Stimulated activated CD4-positive, alpha-beta T cell treated with anti-CD3 and anti-CD28 coated beads, TNF-alpha, amount 100 ng/mL, for 1 hour (primary cell): ENCODE measurements around the gene RP2.

Source experiments
- DNase-seq, 3 donors: peaks; one replicate each; pipeline ENCODE4 v3.0.0-alpha.2; 2020; ENCODE audit warnings: low read depth in 3 of 3, low spot score in 1 of 3

RP2 gene

DNA sequence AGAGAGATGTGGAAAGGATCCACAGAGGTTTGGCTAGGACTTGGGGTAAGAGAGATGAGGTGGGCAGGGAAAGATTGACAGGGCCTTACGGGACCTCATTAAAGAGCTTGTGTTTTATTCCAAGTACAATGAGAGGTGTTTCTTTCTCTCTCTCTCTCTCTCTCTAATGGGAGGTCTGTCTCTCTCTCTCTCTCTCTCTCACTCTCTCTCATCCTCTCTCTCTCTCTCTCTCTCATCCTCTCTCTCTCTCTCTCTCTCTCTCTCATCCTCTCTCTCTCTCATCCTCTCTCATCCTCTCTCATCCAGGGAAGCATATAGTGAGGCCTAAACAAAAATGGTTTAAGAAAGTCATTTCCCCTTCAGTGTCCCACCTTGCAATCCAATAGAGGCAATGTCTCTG is 80.8 kb downstream of the RP2 start:
- DNase-seq, result no peak

DNA sequence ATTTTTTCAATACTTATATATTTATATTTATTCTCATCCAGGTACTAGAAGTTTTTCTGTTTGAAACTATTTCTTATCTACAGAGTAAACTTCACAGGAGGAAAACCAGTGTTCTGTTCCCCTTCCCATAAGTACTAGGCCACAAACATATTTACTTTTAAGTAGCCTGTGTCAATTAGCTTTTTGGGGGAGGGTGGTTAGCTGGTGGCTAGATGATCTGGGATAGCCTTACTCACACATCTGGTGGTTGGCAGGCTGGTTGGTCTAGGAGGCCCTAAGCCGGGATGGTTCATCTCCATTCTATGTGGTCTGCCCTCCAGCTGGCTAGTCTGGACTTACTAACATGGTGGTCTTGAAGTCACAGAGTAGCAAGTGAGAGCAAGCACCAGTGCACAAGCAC is 81.6 kb downstream of the RP2 start:
- no peak for DNase-seq

DNA sequence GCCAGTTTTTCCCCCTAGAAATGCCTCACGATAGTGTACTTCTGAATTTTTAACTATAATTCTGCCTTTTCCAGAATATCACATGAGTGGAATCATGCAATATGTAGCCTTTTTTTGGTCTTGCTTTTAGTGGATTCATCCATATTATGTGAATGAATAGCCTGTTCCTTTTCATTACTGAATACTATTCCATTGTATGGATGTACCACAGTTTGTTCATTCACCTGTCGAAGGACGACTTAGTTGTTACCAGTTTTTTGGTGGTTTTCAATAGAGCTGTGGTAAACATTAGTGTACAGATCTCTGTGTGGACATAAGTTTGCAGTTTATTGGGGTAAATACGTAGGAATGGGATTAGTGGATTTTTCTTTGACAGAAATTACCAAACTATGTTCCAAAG is 83.4 kb downstream of the RP2 start:
- DNase-seq, result no peak

DNA sequence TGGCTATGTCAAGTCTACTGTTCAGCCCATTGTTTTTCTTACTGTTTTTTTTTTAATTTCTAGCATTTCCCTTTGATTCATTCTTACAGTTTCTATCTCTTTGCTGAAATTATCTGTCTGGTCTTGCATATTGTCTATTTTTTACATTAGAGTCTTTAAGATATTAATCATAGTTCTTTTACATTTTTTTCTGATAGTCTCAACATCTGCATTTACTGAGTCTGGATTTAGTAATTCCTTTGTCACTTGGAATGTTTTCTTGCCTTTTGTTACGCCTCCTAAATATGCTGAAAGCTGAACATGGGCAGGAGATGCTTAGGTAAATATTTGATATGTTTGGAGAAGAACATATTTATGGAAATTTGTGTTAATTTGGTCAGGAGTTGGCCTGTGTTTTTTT is 85.8 kb downstream of the RP2 start:
- no peak for DNase-seq

DNA sequence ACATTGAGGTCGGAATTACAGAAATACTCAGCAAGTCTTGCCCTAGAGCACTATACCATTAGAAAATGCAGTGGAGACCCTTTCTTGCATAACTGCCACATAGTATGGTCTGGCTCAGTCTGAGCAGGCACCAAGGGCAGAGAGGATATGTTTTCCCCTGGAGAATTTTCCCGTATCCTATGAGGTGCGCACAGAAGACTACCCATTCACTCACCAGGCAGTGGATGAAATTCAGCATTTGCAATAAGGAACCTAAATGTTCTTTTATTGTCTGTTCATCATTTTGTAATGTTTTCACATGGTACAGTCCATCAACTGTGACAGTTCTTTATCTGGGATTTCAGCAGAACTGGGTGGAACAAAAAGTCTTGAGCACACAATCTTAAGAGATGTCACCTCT is 90.9 kb downstream of the RP2 start:
- DNase-seq, result no peak

DNA sequence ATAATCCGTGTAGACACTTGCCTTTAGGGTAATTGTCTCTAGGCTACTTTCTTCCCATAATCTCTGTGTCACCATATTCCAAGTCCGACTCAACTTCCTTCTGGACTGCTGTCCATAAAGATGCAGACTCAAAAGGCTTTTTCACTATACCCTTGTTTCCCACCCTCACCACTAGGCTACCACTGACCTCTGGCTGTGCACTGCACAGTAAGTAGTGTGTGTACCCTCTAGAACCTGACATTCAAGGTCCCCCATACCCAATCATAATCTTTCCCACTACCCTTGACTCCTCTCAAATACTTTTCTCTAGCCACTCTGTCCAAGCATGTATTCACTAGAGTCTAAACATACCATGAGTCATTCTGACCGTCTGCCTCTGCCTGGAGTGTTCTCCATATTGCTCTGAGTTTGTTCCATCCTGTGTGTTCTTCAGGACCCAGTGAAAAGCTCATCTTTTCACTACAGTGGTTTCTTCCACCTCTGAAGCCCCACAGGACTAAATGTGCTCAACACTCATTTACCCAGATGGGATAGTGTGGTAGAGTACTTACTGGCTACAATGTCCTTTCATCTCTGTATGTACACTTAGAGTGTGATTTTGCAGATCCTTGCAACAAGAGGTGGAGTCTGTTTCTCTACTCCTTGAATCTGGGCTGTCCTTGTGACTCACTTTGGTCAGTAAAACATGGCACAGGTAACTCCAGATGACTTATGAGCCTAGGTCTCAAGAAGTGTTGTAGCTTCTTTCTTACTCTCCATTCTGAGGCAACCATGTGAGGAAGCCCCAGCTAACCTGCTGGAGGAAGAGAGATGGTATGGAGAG is 92.8 kb downstream of the RP2 start:
- no peak for DNase-seq
